ENCODE data around the gene NRBP1. TPM values are rescaled to one million over a fixed set of nuclear protein-coding genes. Genes with fewer than 3 reads are reported as not detected.

Gene NRBP1
- total and polyA plus RNA-seq, 2 of the 8 experiments (the other 6 are each of a cell fraction or from before 2014, with no cell fraction given) = 115 to 145 TPM

- Histone ChIP-seq H3K36me3 (ENCODE audit: control insufficient read depth in 2 of 4, insufficient read depth in 4 of 4, low read length in 3 of 4) (peaks cover 0 to under 1% (median 0%) of the 10 kb centered on the region in 4 experiments; a peak in 1 of 8 replicates), H3K18ac (ENCODE audit: extremely low read depth, low read length) (no peak overlapping the region), H4K91ac (replicated peaks; ENCODE audit: insufficient read length, low read length) (no peak overlapping the region), H2BK15ac (ENCODE audit: low read length) (no peak overlapping the region), H3K79me1 (ENCODE audit: low read depth, low read length) (no peaks in the 10 kb centered on the region), H2AFZ (ENCODE audit: low read length) (no peak overlapping the region), H2AK5ac (ENCODE audit: low read depth, low read length) (no peak overlapping the region), H3K23ac (ENCODE audit: insufficient read length) (no peak overlapping the region), H3K9ac (replicated peaks in 1 of 4; ENCODE audit: extremely low read depth in 1 of 4, low read depth in 3 of 4, low read length in 3 of 4) (no peak overlapping the region), H4K5ac (ENCODE audit: insufficient read length, low read depth, low read length) (no peak overlapping the region), H3K9me3 (ENCODE audit: insufficient read depth in 2 of 2, low read depth in 1 of 2, low read length in 1 of 2) (no peaks in the 10 kb centered on the region), H2BK20ac (ENCODE audit: low read length) (no peak overlapping the region), H3K4me2 (ENCODE audit: insufficient read depth in 1 of 2, low read depth in 2 of 2, low read length in 2 of 2) (no peak overlapping the region), H3K4ac (replicated peaks; ENCODE audit: insufficient read length, low read depth, low read length) (no peak overlapping the region), H3K27ac (ENCODE audit: low read depth, low read length) (no peak overlapping the region), H3K4me1 (replicated peaks in 1 of 4; ENCODE audit: control insufficient read depth in 3 of 4, insufficient read depth in 4 of 4, low read length in 3 of 4) (peaks cover 0 to 5% (median 3%) of the 10 kb centered on the region in 4 experiments; a peak in 4 of 7 replicates), H3K14ac (ENCODE audit: insufficient read length) (no peak overlapping the region), H3K4me3 (ENCODE audit: extremely low read depth in 1 of 4, insufficient read depth in 2 of 4, low read depth in 3 of 4, low read length in 4 of 4) (no peak overlapping the region), H3K79me2 (ENCODE audit: control insufficient read depth in 1 of 2, insufficient read depth in 2 of 2, low read length in 2 of 2) (peaks cover 7 to 16% of the 10 kb centered on the region in 2 experiments), H3K27me3 (replicated peaks in 1 of 4; ENCODE audit: control insufficient read depth in 3 of 4, extremely low read depth in 1 of 4, insufficient read depth in 3 of 4, low read length in 3 of 4) (no peaks in the 10 kb centered on the region), H3K56ac (replicated peaks; ENCODE audit: insufficient read length, low read depth, low read length) (no peak overlapping the region), H2BK12ac (ENCODE audit: low read depth, low read length) (no peak overlapping the region), H2BK120ac (replicated peaks; ENCODE audit: low read depth, low read length) (no peak overlapping the region), H4K8ac (ENCODE audit: extremely low read depth, insufficient read depth, low read length) (no peak overlapping the region), H2BK5ac (ENCODE audit: low read depth, low read length) (no peak overlapping the region), H4K20me1 (replicated peaks in 1 of 2; ENCODE audit: control insufficient read depth in 1 of 2, insufficient read depth in 2 of 2, low read length in 2 of 2) (peaks cover 0 to 2% of the 10 kb centered on the region in 2 experiments), H3K23me2 (ENCODE audit: low read depth, low read length) (peaks cover 7% of the 10 kb centered on the region)
- ChIA-PET POLR2A (ENCODE audit: partially characterized antibody) (no interaction called here), CTCF (ENCODE audit: partially characterized antibody) (interaction anchor here (0.6 kb wide), 1 partner anchor 22 kb away, joined by 4 read pairs; no protein-coding TSS in a partner anchor)
- 88% methylated on average over 9 of the region's 9 CpGs; no CpG with 5 or more reads in 1 of the 2 experiments for WGBS, 2 experiments (ENCODE audit: extremely low coverage in 1 of 2, insufficient coverage in 1 of 2, insufficient read length in 1 of 2, insufficient replicate concordance in 2 of 2, low coverage in 1 of 2, low lambda C conversion rate in 2 of 2, missing lambda C conversion rate in 1 of 2)
- DNase-seq (ENCODE audit: low read depth in 1 of 2, low spot score in 2 of 2) (no peak), FAIRE-seq (no peak)
- no peak for TF ChIP-seq POLR2AphosphoS5 (IDR thresholded peaks at IDR 0.05; ENCODE audit: low read depth, low read length)
- TF ChIP-seq RAD21 (IDR thresholded peaks at IDR 0.05 in 1 of 2, conservative IDR thresholded peaks at IDR 0.05 in 1 of 2; ENCODE audit: low read depth in 2 of 2, low read length in 2 of 2) = no peak
These were observed 15.8 kb upstream of the NRBP1 start for GRCh38 chr2:27412419-27413152.

All from H1 (cell line).